ENCODE results near the gene SP100.
A peak's percentile ranks its signal among the peaks of the same experiment; 100 is the strongest.

- TF ChIP-seq CTCF (conservative IDR thresholded peaks at IDR 0.05; ENCODE audit: low read depth, low read length): no peak
- no peak for TF ChIP-seq POLR2A (IDR thresholded peaks at IDR 0.05; ENCODE audit: low read depth, low read length)
- TF ChIP-seq CEBPB (IDR thresholded peaks at IDR 0.05; ENCODE audit: low read depth, low read length): peak; percentile 58; the same call in 1 of the 2 replicates
- TF ChIP-seq SMC3 (IDR thresholded peaks at IDR 0.05; ENCODE audit: low read depth, low read length): no peak
Observed at GRCh38 chr2:230408244-230408842, 7.7 kb upstream of the SP100 start.
